Central memory CD4-positive, alpha-beta T cell (primary cell): ENCODE data around the gene ZNF410.
"Not testable (repeated sequence)": the region's sequence is repeated elsewhere in the genome, so short reads cannot be mapped to it uniquely, and the experiment has no call there.

Source experiments
- DNase-seq: peaks from one replicate; pipeline ENCODE4 v3.0.0; 2022

ZNF410 gene

DNA sequence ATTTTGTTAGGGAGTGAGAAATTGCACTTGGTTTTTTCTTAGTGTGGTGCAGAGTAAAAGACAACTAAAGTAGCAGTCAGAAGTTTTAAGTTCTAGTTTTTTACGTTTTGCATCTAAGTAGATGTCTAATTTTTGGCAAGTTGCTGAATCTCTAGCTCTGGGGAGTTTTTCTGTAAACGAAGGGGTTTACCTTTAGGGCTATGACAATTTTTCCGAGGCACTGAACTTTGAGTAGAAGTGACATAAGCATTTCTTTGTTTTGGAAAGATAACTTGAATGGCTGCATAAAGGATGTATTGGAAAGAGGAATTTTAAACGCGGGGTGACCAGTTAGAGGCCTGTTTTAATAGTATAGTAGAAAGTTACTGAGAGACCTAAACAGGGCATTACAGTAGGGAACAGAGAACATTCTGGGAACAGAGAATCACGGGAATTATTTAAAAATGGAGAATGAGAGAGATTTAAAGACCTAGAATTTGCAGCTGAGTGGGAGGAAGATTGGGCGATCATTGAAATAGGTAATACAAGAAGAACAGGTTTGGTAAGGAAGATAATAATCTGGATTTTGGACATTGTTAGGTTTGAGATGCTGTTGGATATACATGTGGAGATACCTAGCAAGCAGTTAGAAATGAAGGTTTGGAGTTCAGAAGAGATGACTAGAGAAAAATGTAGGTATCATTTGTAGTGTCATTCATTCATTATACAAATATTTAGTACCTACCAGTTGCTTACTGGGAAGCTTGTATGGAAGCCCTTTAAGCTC is 1.2 kb downstream of the ZNF410 start:
- DNase-seq: peak; percentile 10

DNA sequence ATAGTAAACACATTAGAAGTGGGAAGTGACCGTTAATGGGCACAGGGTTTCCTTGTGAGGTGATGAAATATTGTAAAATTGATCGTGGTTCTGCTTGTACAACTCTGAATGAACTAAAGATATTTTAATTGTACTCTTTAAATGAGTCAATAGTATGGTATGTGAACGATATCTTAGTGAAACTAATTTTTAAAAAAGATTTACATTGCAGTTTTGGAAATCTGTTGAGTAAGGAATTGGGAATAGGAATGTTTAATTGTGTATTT is 1.7 kb downstream of the ZNF410 start:
- DNase-seq: no peak

DNA sequence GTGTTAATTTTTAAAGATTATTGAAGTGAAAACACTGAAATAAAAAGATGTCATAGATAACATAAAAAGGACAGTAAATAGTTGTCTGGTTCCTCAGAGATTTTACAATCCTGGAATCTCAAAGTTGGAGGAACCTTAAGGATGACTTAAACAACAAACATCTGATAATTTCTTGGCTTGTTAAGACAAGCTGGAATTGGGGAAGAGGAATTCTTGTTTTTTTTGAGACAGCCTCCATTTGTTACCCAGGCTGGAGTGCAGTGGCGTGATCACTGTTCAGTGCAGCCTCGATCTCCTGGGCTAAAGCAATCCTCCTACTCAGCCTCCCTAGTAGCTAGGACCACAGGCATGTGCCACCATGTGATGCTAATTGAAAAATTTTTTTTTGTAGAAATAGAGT is 2.3 kb downstream of the ZNF410 start:
- no peak for DNase-seq

DNA sequence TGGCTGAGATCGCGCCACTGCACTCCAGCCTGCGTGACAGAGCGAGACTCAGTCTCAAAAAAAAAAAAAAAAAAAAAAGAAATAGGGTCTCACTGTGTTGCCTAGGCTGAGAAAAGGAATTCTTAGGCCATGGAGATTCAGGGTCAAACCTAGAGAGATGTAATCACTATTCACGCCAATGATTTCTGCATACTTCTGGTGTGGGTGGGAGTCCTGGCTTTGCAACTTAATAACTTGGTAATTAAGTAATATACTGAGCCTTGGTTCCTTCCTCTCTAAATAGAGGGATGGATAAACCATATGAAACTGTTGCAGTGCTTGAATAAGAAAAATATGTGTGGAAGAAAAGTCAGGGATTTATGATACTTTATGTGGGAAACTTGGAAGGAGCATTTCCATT is 2.7 kb downstream of the ZNF410 start:
- DNase-seq: no peak

DNA sequence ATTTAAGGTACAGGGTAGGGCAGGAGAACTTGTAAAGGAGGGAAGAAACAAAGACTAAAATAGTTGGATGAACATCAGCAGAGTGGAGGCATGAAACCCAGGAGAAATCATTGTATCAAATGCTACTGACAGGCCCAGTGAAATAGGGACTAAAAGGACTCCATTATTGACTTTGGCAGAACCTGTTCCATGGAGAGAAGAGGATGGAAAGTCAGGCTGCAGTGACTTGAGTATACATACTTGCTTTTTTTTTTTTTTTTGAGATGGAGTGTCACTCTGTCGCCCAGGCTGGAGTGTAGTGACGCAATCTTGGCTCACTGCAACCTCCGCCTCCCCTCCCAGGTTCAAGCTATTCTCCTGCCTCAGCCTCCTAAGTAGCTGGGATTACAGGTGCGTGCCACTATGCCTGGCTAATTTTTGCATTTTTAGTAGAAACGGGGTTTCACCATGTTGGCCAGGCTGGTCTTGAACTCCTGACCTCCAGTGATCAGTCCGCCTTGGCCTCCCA is 7.6 kb downstream of the ZNF410 start:
- DNase-seq: not testable (repeated sequence)

DNA sequence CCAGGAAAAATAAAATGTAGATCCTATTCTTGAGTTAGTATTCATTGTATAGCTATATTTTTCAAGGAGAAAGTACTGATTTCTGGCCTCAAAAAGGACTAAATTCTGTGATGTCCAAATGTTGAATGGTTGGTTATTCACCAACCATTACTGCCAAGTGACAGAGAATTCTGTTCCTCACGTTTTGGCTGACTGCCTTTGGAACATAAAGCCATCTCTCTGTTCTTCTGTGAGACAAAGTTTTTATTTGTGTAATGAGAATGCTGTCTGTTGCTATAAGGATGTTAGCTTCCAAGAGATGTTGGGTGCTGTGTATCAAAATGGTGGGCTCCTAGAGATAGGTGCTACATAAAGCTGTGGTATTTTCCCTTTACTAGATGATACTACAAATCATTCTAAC is 9.3 kb downstream of the ZNF410 start:
- no peak for DNase-seq

DNA sequence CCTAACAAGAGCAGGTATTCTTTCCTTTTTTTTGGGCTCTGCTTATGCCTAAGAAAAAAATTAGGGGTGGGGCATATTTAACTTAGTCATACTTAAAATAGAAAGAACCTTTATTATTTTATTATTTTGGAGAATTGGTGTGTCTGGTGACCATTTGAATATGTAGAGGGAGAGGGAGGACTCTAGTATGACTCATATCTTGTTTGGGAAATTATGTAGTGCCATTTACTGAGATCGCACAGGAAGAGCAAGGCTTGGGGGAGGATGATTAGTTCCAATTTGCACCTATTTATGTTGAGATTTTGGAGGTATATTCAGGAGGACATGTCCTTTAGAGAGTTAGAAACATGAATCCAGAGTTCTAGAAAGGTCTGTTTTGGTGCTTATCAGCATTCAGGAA is 9.9 kb downstream of the ZNF410 start:
- no peak for DNase-seq

DNA sequence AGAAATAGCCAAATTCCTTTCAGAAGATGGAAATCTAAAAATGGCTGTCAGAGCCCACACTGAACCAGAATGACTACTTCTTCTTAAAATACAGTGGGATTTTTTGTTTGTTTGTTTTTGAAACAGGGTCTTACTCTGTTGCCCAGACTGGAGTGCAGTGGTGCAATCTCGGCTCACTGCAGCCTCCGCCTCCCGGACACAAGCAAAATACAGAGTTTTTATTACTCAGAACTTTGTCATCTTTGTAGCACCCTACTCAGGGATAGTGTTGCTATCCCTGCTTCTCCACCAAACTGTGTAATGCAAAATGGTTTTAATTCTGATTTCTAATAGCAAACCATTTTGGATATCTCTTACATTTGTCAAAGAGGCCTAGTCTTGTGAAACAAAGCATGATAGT is 16.4 kb downstream of the ZNF410 start:
- no peak for DNase-seq

DNA sequence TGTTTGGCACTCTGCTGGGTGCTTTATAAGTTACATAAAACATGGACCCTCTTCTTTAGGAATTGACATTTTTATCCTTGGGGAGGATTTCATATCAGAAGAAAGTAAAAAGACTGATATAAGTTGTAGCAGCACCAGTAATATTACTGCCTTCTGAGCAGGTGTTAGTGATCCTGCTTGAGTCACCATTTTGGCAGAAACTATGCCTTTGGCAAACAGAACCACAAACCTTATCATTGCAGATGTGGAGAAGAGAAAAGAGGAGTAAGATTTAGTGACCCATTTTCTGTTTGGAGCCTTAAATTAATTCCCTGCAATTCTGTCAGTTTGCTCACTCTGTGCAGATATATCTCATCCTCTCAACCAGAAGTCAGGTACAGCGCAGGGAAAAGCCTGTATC is 23.0 kb downstream of the ZNF410 start:
- no peak for DNase-seq

DNA sequence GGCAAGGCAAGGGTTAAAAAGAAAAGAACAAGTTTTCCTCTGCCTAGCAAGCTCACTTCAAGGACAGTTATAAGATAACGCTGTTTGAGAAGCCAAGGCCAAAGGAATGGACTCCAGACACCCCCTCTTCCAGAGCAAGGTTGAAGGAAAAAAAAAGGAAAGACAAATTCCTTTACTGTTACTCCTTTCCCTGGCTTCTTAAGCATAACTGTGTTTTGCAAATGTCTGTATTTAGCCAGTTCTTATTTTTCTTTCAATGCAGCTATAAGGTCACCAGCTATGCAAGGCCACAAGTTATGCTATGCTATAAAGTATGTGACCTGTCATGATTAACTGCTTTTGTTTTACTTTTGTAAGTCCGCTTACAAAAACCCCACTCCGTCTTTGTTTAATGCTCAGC is 26.6 kb downstream of the ZNF410 start:
- no peak for DNase-seq

DNA sequence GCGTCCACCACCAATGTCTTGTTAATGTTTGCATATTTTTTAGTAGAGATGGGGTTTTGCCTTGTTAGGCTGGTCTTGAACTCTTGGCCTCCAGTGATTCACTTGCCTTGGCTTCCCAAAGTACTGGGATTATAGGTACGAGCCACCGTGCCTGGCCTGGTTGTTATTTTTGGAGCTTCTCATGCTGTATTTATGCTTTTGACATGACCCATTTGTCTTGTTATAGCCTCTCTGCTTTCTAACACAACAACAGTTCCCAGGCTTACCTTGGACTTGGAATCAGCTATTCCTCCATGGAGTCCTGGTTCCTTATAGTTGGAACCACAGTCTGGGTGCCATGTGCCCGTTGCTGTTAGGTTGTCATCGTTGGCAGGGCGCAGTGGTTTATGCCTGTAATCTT is 29.7 kb downstream of the ZNF410 start:
- DNase-seq: no peak

DNA sequence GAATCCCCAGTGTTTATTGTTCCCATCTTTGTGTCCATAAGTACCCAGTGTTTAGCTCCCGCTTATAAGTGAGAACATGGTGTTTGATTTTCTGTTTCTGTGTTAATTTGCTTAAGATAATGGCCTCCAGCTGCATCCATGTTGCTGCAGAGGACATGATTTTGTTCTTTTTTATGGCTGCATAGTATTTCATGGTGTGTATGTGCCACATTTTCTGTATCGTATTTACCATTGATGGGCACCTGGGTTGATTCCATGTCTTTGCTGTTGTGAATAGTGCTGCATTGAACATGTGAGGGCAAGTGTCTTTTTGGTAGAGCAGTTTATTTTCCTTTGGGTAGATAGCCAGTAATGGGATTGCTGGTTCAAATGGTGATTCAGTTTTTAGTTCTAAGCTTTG is 32.8 kb downstream of the ZNF410 start:
- not testable (repeated sequence) for DNase-seq

DNA sequence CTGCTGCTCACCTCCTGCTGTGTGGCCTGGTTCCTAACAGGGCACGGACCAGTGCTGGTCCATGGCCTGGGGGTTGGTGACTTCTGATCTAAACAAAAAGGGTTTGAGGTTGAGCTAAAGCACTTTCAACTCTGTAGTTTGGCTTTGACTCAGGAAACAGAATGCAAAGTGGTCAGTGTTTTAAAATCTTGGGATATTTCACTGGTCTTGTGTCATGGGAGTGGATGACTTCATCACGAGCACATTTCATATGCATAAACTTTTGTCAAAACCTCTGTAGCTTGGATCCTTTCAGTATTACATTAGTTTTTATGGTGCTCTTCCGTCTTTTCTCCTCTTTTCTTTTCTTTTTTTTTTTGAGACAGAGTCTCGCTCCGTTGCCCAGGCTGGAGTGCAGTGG is 37.7 kb downstream of the ZNF410 start:
- DNase-seq: no peak

DNA sequence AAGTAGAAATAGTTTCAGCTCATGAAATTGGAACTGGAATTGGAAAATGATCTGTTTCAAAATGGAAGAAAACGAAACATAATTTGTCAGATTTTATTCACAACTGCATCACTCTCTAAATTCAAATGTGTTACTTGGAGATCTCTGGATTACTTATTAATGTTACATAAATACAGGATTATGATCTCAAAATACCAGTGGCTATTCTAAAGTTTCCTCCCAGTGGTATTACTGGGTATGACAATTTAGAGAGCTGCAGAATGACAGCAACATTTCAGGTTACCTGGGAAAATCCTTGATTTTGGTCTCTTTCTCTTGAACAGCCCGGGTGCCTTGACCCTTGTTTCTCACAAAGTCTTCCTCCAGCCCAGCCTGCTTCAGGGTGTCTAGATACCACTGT is 49.0 kb downstream of the ZNF410 start:
- no peak for DNase-seq

DNA sequence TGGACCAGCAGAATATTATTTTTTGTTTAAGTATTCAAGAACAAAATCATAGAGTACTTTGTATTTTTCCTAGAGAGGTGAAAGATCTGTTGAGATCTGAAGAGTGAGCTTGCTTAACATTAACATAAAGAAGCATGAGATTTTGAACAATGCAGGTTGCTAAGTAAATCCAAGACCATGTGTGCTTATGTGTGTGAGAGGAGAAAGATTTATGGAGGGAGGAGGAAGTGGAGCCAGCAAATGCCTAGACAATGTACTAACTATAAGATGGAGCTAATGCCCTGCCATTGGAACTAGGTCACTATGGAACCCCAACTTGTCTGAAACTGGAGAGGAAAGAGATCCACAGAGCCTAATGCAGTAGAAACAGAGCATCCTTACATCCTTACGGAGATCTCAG is 49.9 kb downstream of the ZNF410 start:
- no peak for DNase-seq

DNA sequence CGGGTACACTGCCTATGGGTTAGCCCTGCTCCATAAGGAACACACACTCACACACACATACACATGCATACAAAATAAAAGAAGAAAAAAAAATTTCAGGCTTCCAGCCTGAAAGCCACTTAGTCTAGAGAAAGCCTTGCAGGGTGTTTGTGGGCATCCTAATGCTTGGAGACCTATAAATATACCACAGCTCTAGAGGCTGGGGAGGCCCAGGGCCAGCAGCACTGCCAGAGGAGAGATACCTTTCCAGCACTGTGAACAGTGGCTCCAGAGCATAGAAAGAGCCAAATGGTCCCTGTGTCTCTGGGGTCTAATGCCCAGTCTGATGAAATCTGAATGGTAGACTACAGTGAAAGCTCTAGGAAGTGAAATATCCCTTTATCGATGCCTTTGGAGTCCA is 50.4 kb downstream of the ZNF410 start:
- DNase-seq: no peak

DNA sequence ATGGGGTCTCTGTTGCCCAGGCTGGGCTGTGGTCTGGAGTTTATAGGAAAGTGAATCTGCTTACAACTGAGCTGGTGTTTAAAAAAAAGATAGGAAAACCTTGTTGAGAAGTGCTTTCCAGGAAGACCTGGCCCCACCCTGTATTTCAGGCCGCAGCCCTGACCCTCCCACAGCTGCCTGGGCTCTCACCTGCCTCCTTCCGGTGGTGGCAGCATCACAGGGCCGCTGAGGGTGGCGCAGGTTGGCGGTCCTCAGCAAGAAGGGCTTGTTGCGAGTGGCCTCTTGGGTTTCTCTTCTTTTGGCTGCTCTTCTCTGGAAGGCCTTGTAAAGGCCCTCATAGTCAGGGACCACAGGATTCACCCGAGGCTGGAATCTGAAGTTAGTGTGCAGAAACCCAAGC is 55.5 kb downstream of the ZNF410 start:
- no peak for DNase-seq

DNA sequence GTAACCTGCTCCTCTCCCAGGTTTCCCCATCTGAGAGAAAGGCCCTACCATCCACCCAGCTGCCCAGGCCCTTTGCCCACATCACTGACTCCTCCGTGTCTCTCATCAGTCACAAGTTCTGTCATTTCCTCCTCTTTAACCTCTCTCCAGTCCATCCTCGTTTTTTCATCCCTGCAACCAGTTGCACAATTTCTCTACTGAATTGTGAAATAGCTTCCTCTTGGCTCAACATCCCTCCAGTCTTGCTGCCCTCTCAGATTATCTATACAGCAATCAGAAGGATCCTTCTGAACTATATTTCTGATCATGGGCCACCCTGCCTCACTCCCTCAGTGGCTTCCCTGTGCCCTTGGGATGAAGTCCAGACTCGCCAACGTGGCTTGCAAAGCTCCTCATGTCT is 56.4 kb downstream of the ZNF410 start:
- no peak for DNase-seq

DNA sequence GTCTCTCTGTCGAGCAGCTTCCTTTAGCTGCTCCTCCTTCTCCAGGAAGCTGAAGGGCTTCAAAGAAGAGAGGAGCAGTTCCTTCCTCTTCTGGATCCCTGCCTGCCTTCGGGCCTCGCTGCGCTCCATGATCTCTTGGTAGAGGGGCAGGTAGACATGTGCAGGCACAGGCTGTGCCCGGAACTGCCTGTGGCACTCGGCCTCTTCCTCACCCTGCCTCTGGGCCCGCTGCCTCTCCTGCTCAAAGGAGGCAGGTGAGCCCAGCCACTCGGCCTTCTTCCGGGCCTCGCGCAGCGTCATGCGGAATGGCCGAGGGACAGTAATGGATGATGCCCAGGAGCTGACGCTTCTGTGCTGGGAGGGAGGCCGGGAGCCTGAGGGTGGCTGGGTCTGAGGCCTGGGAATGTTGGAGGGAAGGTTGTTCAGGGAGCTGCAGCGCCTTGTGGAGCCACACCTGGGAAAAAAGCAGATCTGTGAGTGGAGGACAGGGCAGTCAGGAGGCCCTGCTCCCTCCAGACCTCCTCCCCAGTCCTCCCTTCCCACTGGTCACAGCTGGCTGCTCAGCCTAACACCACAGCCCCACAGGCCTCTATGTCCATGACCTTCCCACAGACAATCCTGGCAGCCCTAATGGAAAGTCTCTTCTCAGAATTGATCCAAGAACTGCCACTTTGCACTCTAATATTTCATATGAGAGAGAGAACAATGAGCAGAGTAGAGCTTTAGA is 57.9 kb downstream of the ZNF410 start:
- no peak for DNase-seq

DNA sequence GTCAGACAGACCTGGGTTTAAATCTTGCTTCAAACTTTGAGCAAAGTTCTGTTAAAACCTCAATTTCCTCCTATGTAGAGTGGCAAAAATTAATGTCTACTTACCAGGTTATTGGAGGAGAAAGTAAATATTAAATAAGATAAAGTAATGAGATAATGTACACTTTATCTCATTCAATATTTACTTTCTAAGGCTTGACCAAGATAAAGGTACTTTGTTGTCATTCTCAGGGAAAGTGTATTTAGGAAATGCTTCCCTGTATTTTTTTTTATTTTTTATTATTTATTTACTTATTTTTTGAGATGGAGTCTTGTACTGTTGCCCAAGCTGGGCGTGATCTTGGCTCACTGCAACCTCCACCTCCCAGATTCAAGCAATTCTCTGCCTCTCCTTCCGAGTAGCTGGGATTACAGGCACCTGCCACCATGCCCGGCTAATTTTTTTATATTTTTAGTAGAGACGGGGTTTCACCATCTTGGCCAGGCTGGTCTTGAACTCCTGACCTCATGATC is 58.6 kb downstream of the ZNF410 start:
- no peak for DNase-seq

DNA sequence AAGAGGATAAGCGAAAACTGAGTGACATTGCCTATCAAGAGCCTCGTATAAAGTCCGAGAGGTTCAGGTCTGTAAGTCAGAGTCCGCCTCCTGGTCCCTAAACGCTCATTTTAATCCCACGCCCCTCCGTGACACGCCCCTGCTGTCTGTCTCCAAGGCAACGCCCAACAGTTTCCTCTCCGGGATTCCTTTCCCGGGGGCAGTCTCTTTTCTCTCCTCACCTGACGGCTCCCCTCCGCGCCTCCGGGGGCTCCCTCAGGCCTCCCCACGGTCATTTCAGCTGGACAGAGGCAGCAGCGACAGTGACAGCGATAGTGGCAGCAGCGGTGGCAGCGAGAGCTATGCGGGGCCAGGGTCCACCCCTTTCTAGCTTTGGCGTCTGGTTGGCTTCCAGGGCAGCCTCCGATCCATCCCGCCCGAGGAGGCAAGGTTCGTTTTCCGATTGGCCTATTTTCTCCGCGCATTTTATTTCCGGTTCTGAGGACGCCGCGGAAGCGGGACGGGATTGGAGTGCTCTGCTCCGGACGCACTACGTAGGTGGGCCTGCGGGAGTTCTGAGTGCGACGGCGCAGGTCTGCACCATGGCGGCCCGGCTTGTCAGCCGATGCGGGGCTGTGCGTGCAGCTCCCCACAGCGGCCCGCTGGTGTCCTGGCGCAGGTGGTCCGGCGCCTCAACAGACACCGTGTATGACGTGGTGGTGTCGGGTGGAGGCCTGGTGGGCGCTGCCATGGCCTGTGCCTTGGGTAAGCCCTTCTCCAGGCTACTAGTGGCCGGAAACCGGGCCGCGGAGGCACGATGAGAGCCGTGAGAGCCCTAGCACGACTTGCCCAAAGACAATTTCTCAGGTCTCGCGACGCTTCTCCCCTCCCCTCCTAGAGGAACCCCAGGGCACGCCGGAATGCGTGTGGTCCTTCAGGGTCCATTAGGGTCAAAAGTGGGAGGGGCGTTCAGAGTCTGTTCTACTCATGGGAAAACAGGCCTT is 63.4 kb downstream of the ZNF410 start, which contains the start of the genes COQ6 and FAM161B:
TSS of gene COQ6 (plus strand) at position 551 of the 983 bp plus-strand sequence. CDS start at position 582, 31 bp downstream.
TSS of gene FAM161B (minus strand) at position 343 of the 983 bp plus-strand sequence. CDS start at position 275, 68 bp downstream.
- peak; percentile 96 for DNase-seq

DNA sequence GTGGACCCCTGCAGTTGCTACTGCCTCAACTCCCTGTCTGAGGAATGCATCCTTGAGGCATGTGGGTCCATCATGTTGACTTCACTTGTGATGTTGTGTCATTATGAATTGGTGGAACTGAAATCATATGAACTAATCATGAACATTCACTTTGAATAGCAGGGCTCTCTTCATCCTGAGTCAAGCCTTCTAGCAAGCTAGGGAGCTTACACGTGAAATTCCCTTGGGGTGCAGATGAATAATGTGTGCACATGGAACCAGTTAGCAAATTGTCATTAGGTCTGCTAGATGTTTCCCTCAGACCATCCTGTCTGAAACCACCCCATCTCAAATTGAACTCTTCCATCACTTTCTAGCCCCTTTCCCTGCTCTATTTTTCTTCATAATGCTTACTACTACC is 67.1 kb downstream of the ZNF410 start:
- no peak for DNase-seq

DNA sequence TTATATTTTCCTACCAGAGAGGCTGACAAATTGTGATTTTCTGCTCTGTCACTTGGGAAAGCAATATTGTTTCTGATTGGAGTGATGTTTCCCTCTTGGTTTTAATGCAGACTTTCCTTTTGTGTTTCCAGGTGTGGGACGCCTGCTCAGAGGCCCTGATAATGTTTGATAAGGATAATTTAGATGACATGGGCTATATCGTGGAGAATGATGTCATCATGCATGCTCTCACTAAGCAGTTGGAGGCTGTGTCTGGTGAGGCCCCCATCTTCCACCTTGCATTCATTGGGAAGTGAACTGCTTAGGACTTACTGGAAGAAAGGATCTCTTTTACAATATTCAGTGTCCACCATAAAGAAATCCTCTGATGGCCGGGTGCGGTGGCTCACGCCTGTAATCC is 69.0 kb downstream of the ZNF410 start:
- no peak for DNase-seq
